IMR-90 (cell line): ENCODE data around the gene CTNNA2. TPM values are rescaled to one million over a fixed set of nuclear protein-coding genes. Genes with fewer than 3 reads are reported as not detected.

ENCODE experiments used
- ATAC-seq: fragments of 200-7000 bp; cut with Tn5 transposase; 2 replicates; pipeline ENCODE4 v1.9.1; 2020; ENCODE audit warnings: low read depth, mild to moderate bottlenecking, moderate library complexity
- BruUV-seq: library from RNA; stranded (reverse); fragments of 400-500 nt; replicated peaks from 2 replicates; lab custom pipeline; 2021; lab: Mats Ljungman, UMichigan
- CTCF ChIA-PET: fragments of 300-600 bp; formaldehyde crosslinking; extraction: SDS; loops from one replicate; lab custom pipeline; 2021; ENCODE audit warnings: antibody characterized with exemption; lab: Yijun Ruan, JAX
- POLR2A ChIA-PET: fragments of 300-600 bp; sonication (Branson Sonifier 250); formaldehyde crosslinking; loops from one replicate; lab custom pipeline; 2022; ENCODE audit warnings: antibody characterized with exemption; ENCODE audit not compliant: unreplicated experiment; lab: Charles Lee
- DNase-seq: peaks from one replicate; pipeline ENCODE4 v3.0.0; 2013
- H2AFZ ChIP-seq: replicated peaks from 2 replicates; pipeline ENCODE3; 2013; ENCODE audit warnings: low read length, mild to moderate bottlenecking; ENCODE audit not compliant: poor library complexity
- H2AK5ac ChIP-seq: 2 replicates; pipeline ENCODE4 v1.6.1; 2013; ENCODE audit warnings: low read depth, low read length, inconsistent platforms
- H2AK9ac ChIP-seq: replicated peaks from 2 replicates; pipeline ENCODE3; 2013; ENCODE audit warnings: mild to moderate bottlenecking, low read depth, low read length, moderate library complexity; ENCODE audit not compliant: poor library complexity
- H2BK120ac ChIP-seq: 2 replicates; pipeline ENCODE4 v1.6.1; 2013; ENCODE audit warnings: low read depth, low read length, inconsistent platforms
- H2BK15ac ChIP-seq: 3 replicates; pipeline ENCODE4 v1.6.1; 2013; ENCODE audit warnings: low read depth, low read length, inconsistent platforms
- H2BK20ac ChIP-seq: 2 replicates; pipeline ENCODE4 v1.6.1; 2013; ENCODE audit warnings: low read depth, mild to moderate bottlenecking, inconsistent platforms, low read length, moderate library complexity
- H2BK5ac ChIP-seq: 2 replicates; pipeline ENCODE4 v1.6.1; 2013; ENCODE audit warnings: mild to moderate bottlenecking, low read depth, low read length, inconsistent platforms; ENCODE audit not compliant: poor library complexity, severe bottlenecking
- H3K14ac ChIP-seq: replicated peaks from 2 replicates; pipeline ENCODE4 v1.6.1; 2013; ENCODE audit warnings: low read depth, low read length, inconsistent platforms
- H3K18ac ChIP-seq: 2 replicates; pipeline ENCODE4 v1.6.1; 2013; ENCODE audit warnings: low read depth, low read length, control low read depth
- H3K23ac ChIP-seq: 2 replicates; pipeline ENCODE4 v1.6.1; 2013; ENCODE audit warnings: low read depth, low read length, inconsistent platforms
- H3K27ac ChIP-seq: 2 replicates; pipeline ENCODE4 v1.5.1; 2013; ENCODE audit warnings: mild to moderate bottlenecking, control low read depth, low read length; ENCODE audit not compliant: insufficient read depth
- H3K27me3 ChIP-seq: 2 replicates; pipeline ENCODE4 v1.6.1; 2013; ENCODE audit warnings: low read length; ENCODE audit not compliant: control insufficient read depth, insufficient read depth
- H3K36me3 ChIP-seq: 2 replicates; pipeline ENCODE4 v1.6.1; 2013; ENCODE audit warnings: low read length, mixed read lengths; ENCODE audit not compliant: control insufficient read depth, insufficient read depth
- H3K4ac ChIP-seq: 2 replicates; pipeline ENCODE4 v1.6.1; 2013; ENCODE audit warnings: low read depth, low read length, inconsistent platforms
- H3K4me1 ChIP-seq: 2 replicates; pipeline ENCODE4 v1.6.1; 2013; ENCODE audit warnings: low read length, mixed read lengths; ENCODE audit not compliant: control insufficient read depth, insufficient read depth
- H3K4me2 ChIP-seq: 2 replicates; pipeline ENCODE4 v1.6.1; 2013; ENCODE audit warnings: low read depth, mild to moderate bottlenecking, control low read depth, low read length, moderate library complexity
- H3K4me3 ChIP-seq: 2 replicates; pipeline ENCODE4 v1.5.1; 2013; ENCODE audit warnings: low read depth, mild to moderate bottlenecking, control low read depth, low read length, moderate library complexity; ENCODE audit not compliant: insufficient read depth
- H3K56ac ChIP-seq: 2 replicates; pipeline ENCODE4 v1.6.1; 2013; ENCODE audit warnings: low read length, inconsistent platforms; ENCODE audit not compliant: insufficient read depth; ENCODE audit errors: extremely low read depth
- H3K79me1 ChIP-seq, 2 experiments: 2 replicates each; pipeline ENCODE4 v1.6.1; 2013; ENCODE audit warnings: low read length in 2 of 2, inconsistent platforms in 1 of 2, low read depth in 1 of 2
- H3K9ac ChIP-seq: 2 replicates; pipeline ENCODE4 v1.6.1; 2013; ENCODE audit warnings: low read depth, low read length, control low read depth
- H3K9me1 ChIP-seq: 2 replicates; pipeline ENCODE4 v1.6.1; 2013; ENCODE audit warnings: low read length, inconsistent platforms; ENCODE audit not compliant: insufficient read depth
- H3K9me3 ChIP-seq: 2 replicates; pipeline ENCODE4 v1.6.1; 2013; ENCODE audit warnings: low read length; ENCODE audit not compliant: control insufficient read depth, insufficient read depth
- H4K20me1 ChIP-seq: 2 replicates; pipeline ENCODE4 v1.6.1; 2013; ENCODE audit warnings: low read length, inconsistent platforms; ENCODE audit not compliant: insufficient read depth
- H4K5ac ChIP-seq: 2 replicates; pipeline ENCODE4 v1.6.1; 2013; ENCODE audit warnings: mild to moderate bottlenecking, low read depth, low read length, control low read depth
- H4K8ac ChIP-seq, 2 experiments: 2 replicates each; pipeline ENCODE4 v1.6.1; 2013; ENCODE audit warnings: low read depth in 2 of 2, low read length in 2 of 2, control low read depth in 1 of 2, inconsistent platforms in 1 of 2
- H4K91ac ChIP-seq: 2 replicates; pipeline ENCODE4 v1.6.1; 2013; ENCODE audit warnings: low read depth, low read length, inconsistent platforms; ENCODE audit not compliant: insufficient read depth
- CEBPB ChIP-seq: IDR thresholded peaks from 2 replicates; pipeline ENCODE4 v1.6.1; 2012; ENCODE audit warnings: low read depth, low read length, improper control_type of control experiment
- CHD1 ChIP-seq: IDR thresholded peaks from 2 replicates; pipeline ENCODE4 v1.6.1; 2012; ENCODE audit warnings: low read depth, low read length, improper control_type of control experiment
- CTCF ChIP-seq: conservative IDR thresholded peaks from 2 replicates; pipeline ENCODE4 v1.5.1; 2012; ENCODE audit warnings: mild to moderate bottlenecking, low read depth, low read length, improper control_type of control experiment
- FOS ChIP-seq: fragments of 150-350 bp; IDR thresholded peaks from 2 replicates; pipeline ENCODE4 v1.6.1; 2016; ENCODE audit warnings: low read depth, low read length
- WGBS, 2 experiments: methylation state at CpG; one replicate each; pipeline versions ENCODE4 v1.1.5 to v1.1.7; 2013; ENCODE audit warnings: missing lambda C conversion rate in 2 of 2; ENCODE audit not compliant: insufficient read length in 1 of 2; ENCODE audit errors: extremely low coverage in 2 of 2; 5-methylcytosine and 5-hydroxymethylcytosine counted together
- dilution Hi-C: fragments of 300-500 bp; cut with HindIII; formaldehyde crosslinking; loops from one replicate; pipeline ENCODE4 v1.14.3; 2018; ENCODE audit warnings: low sequenced_read_pairs; ENCODE audit not compliant: unreplicated experiment
- in situ Hi-C: fragments of 300-500 bp; cut with MboI; formaldehyde crosslinking; loops from 3 replicates; pipeline ENCODE4 v1.14.3; 2019; ENCODE audit warnings: low sequenced_read_pairs, inconsistent platforms, mixed read lengths
- intact Hi-C: fragments of 100-400 bp; cut with micrococcal nuclease; formaldehyde crosslinking; loops from 2 replicates; pipeline ENCODE4 v1.10.0; 2022
- polyA plus RNA-seq, 3 experiments: library from polyadenylated mRNA; depleted of rRNA; stranded (reverse); fragments of >200 nt; gene quantifications; 2 replicates each; pipeline ENCODE4 v1.2.3, GENCODE V29; 2012; ENCODE audit warnings: low replicate concordance in 1 of 3
- total RNA-seq: library from RNA; depleted of rRNA; stranded (reverse); fragments of >200 nt; gene quantifications from 2 replicates; pipeline ENCODE4 v1.2.3, GENCODE V29; 2012

The CTNNA2 gene
- total and polyA plus RNA-seq, 2 of the 4 experiments (the other 2 are of a cell fraction), result not detected

- no peak overlapping the region for H2AK9ac ChIP-seq
- H3K9me3 ChIP-seq, result no peaks in the 10 kb centered on the region
- BruUV-seq, result no TSS peak
- ATAC-seq (no peak), DNase-seq (no peak)
- TF ChIP-seq CEBPB (no peak), CHD1 (no peak), FOS (no peak), CTCF (no peak)
- no peaks in the 10 kb centered on the region for H3K36me3 ChIP-seq
- no peak overlapping the region for H3K9ac ChIP-seq
- no peak overlapping the region for H3K18ac ChIP-seq
- no peak overlapping the region for H2BK120ac ChIP-seq
- H4K5ac ChIP-seq, result no peak overlapping the region
- no peak overlapping the region for H4K91ac ChIP-seq
- no peak overlapping the region for H3K27ac ChIP-seq
- POLR2A ChIA-PET, result no interaction called here
- no peak overlapping the region for H4K8ac ChIP-seq
- no peaks in the 10 kb centered on the region for H3K9me1 ChIP-seq
- no CpG with 5 or more reads among the region's 3 CpGs for WGBS, 2 experiments
- CTCF ChIA-PET, result no interaction called here
- H3K14ac ChIP-seq, result no peak overlapping the region
- no peak overlapping the region for H3K4ac ChIP-seq
- no peak overlapping the region for H3K23ac ChIP-seq
- no peaks in the 10 kb centered on the region for H4K20me1 ChIP-seq
- no peak overlapping the region for H3K4me2 ChIP-seq
- H3K79me1 ChIP-seq, result no peaks in the 10 kb centered on the region
- in situ Hi-C loops (no loop called here), dilution Hi-C loops (no loop called here), intact Hi-C loops (loop anchor here (5.0 kb wide), 3 partner anchors 52 to 122 kb away; no protein-coding TSS in a partner anchor)
- H2AFZ ChIP-seq, result no peak overlapping the region
- no peak overlapping the region for H2BK15ac ChIP-seq
- no peak overlapping the region for H2BK5ac ChIP-seq
- H3K4me3 ChIP-seq, result no peak overlapping the region
- H3K4me1 ChIP-seq, result peaks cover 10% of the 10 kb centered on the region
- no peak overlapping the region for H2BK20ac ChIP-seq
- H2AK5ac ChIP-seq, result no peak overlapping the region
- H3K27me3 ChIP-seq, result no peaks in the 10 kb centered on the region
- H3K56ac ChIP-seq, result no peak overlapping the region
Observed at GRCh38 chr2:79950526-79950925, 437.7 kb downstream of the CTNNA2 start.
